EH (cell line): ENCODE results near the gene LRRC1.

Source experiments
- DNase-seq: peaks from one replicate; pipeline ENCODE4 v3.0.0-alpha.2; 2015; ENCODE audit warnings: low read depth

Gene LRRC1

GRCh38 chr6:53962646-53963045 lies 167.8 kb downstream of the LRRC1 start:
- no peak for DNase-seq

- DNase-seq = no peak
Observed at GRCh38 chr6:53967415-53967814, 172.6 kb downstream of the LRRC1 start.
